ENCODE results near the gene MYL12B. TPM values are rescaled to one million over a fixed set of nuclear protein-coding genes. Genes with fewer than 3 reads are reported as not detected.
"Not testable (repeated sequence)": the region's sequence is repeated elsewhere in the genome, so short reads cannot be mapped to it uniquely, and the experiment has no call there.

The MYL12B gene
- total and polyA plus RNA-seq, 10 donors: 176 to 371 (median 245) TPM

DNA sequence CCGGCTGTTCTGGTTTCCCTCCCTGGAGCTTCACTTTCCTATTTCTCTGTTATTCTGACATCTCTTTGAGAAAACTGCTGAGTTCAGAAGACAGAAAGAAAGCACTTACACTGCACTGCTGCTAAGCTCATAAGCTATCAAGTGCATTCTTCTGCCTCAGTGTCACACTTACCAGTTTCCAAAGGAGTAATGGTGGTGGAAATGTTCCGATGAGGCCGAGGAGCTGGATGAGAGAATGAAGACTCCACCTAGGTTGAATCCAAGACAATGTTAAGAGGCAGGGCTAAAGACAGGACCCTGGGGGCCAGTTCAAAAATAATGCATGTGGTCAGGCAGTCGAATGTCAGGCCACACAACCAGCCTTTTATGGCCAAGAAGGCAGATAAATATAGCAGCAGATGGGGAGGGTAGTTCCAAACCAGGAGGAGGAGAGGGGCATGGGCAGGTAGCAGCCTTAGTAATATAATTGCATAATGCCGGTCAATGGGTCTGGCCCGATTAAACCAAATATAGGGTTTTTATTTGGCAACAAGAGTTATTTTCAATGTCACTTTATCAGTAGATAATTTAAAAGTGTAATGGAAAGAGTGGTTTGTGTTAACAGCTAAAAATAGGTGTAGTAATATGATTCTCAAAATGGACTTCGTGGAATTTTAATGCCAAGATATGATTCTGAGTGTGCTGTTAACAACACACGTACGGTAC lies 42.1 kb upstream of the MYL12B start, which contains the start of gene MYOM1:
MYOM1 (minus strand) TSS at position 338 of the 705 bp plus-strand sequence. CDS start 4,745 bp downstream, outside the sequence.
- Histone ChIP-seq H3K9me3 (no peaks in the 10 kb centered on the region), H3K27me3 (replicated peaks in 1 of 7) (no peaks in the 10 kb centered on the region), H3K27ac (no peak within 1 kb of the TSS), H3K4me3 (no peak within 1 kb of the TSS), H3K4me1 (no peaks in the 10 kb centered on the region), H3K36me3 (peaks cover 0 to 3% (median 0%) of the 10 kb centered on the region in 6 donors)
- 84 to 91% (median 90%) methylated on average over 9 of the region's 9 CpGs for WGBS, 5 donors
- DNase-seq: no peak
- intact Hi-C loops (cut with DNase I; ENCODE audit: low total_unique reads): no loop called here
- no peak for TF ChIP-seq POLR2AphosphoS5 (IDR thresholded peaks at IDR 0.05)
- TF ChIP-seq POLR2A (IDR thresholded peaks at IDR 0.05): no peak
- TF ChIP-seq CTCF (IDR thresholded peaks at IDR 0.05 in 8 of 11, conservative IDR thresholded peaks at IDR 0.05 in 3 of 11): no peak

DNA sequence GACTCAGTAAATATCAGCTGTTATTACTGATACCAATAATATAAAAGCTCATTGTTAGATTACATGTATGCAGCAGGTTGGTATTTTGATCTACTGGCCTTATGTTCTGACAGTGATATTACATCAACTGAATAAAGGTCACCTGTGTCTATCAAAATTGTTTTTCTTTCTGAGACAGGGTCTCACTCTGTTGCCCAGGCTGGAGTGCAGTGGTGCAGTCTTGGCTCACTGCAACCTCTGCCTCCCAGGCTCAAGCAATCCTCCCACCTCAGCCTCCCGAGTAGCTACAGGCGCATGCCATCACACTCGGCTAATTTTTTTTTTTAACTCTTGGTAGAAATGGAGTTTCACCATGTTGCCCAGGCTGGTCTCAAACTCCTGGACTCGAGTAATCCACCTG lies 41.1 kb upstream of the MYL12B start:
- intact Hi-C loops (cut with DNase I; ENCODE audit: low total_unique reads): not testable (repeated sequence)

GRCh38 chr18:3221496-3221895 lies 40.4 kb upstream of the MYL12B start:
- Histone ChIP-seq H3K4me1 (no peaks in the 10 kb centered on the region), H3K27me3 (replicated peaks in 1 of 7) (no peaks in the 10 kb centered on the region), H3K27ac (no peak overlapping the region), H3K4me3 (no peak overlapping the region), H3K9me3 (no peaks in the 10 kb centered on the region), H3K36me3 (no peaks in the 10 kb centered on the region)
- intact Hi-C loops (cut with DNase I; ENCODE audit: low total_unique reads): no loop called here
- TF ChIP-seq POLR2AphosphoS5 (IDR thresholded peaks at IDR 0.05) (no peak), POLR2A (IDR thresholded peaks at IDR 0.05) (no peak), CTCF (IDR thresholded peaks at IDR 0.05 in 8 of 11, conservative IDR thresholded peaks at IDR 0.05 in 3 of 11) (no peak)
- no peak for DNase-seq
- WGBS, 5 donors: 89 to 95% (median 94%) methylated on average over 6 of the region's 6 CpGs

More for the DNA sequence above, 41.1 kb upstream of the MYL12B start:
- not testable (repeated sequence) for H3K36me3 ChIP-seq; H3K27me3 ChIP-seq (replicated peaks in 1 of 7); H3K4me1 ChIP-seq; H3K9me3 ChIP-seq; DNase-seq; H3K27ac ChIP-seq; H3K4me3 ChIP-seq
- WGBS, 5 donors: 84 to 94% (median 89%) methylated on average over 4 of the region's 4 CpGs

- Histone ChIP-seq H3K27me3 (replicated peaks in 1 of 7) (no peaks in the 10 kb centered on the region), H3K4me1 (no peaks in the 10 kb centered on the region), H3K36me3 (no peaks in the 10 kb centered on the region), H3K4me3 (no peak overlapping the region), H3K9me3 (no peaks in the 10 kb centered on the region), H3K27ac (no peak overlapping the region)
- WGBS, 5 donors: 46 to 71% (median 50%) methylated on average over 1 of the region's 1 CpG
- intact Hi-C loops (cut with DNase I; ENCODE audit: low total_unique reads): no loop called here
- TF ChIP-seq POLR2AphosphoS5 (IDR thresholded peaks at IDR 0.05) (no peak), POLR2A (IDR thresholded peaks at IDR 0.05) (no peak), CTCF (IDR thresholded peaks at IDR 0.05 in 8 of 11, conservative IDR thresholded peaks at IDR 0.05 in 3 of 11) (no peak)
- no peak for DNase-seq
Observed at GRCh38 chr18:3223356-3223755, 38.6 kb upstream of the MYL12B start.

Data from spleen (tissue), 11 donors.